Astrocyte (in vitro differentiated cells and primary cell): ENCODE data around the gene HNRNPL.

Experiments
- CTCF ChIP-seq: IDR thresholded peaks from 2 replicates; pipeline ENCODE4 v1.5.1; 2011; ENCODE audit warnings: low read depth, mild to moderate bottlenecking, inconsistent platforms, low read length, moderate library complexity; ENCODE audit not compliant: insufficient read depth
- EZH2 ChIP-seq: IDR thresholded peaks from 2 replicates; pipeline ENCODE4 v1.6.1; 2012; ENCODE audit warnings: mild to moderate bottlenecking, low read length, inconsistent platforms; ENCODE audit not compliant: insufficient read depth

GRCh38 chr19:38878575-38879399 lies 29.0 kb upstream of the HNRNPL start:
- no peak for TF ChIP-seq CTCF
- TF ChIP-seq EZH2: no peak
